ENCODE data around the gene DRC3. TPM values are rescaled to one million over a fixed set of nuclear protein-coding genes. Genes with fewer than 3 reads are reported as not detected.

DRC3 gene
- total RNA-seq, 1 experiment from 2014 or later, result 0.68 TPM

- Histone ChIP-seq H2BK12ac (ENCODE audit: insufficient read length, low read depth, low read length) (no peak overlapping the region), H3K56ac (ENCODE audit: insufficient read length, low read depth, low read length) (no peak overlapping the region), H2BK15ac (ENCODE audit: low read depth, low read length) (no peak overlapping the region; the same call in 1 of the 2 replicates), H2BK120ac (ENCODE audit: low read depth, low read length, poor library complexity, severe bottlenecking) (no peak overlapping the region), H3K79me2 (ENCODE audit: insufficient read depth, low read length) (no peaks in the 10 kb centered on the region), H2BK20ac (ENCODE audit: low read depth, low read length, poor library complexity, severe bottlenecking) (no peak overlapping the region), H3K14ac (ENCODE audit: insufficient read depth, low read length) (no peak overlapping the region), H3K4ac (ENCODE audit: low read depth, low read length) (no peak overlapping the region), H3K9me3 (ENCODE audit: control insufficient read depth, low read depth, low read length) (no peaks in the 10 kb centered on the region), H4K20me1 (ENCODE audit: control insufficient read depth, insufficient read depth, insufficient read length) (no peaks in the 10 kb centered on the region), H3K79me1 (ENCODE audit: insufficient read depth, low read depth, low read length, poor library complexity, severe bottlenecking) (no peaks in the 10 kb centered on the region), H4K91ac (ENCODE audit: insufficient read length, low read depth, low read length) (no peak overlapping the region), H3K23ac (ENCODE audit: insufficient read length, low read depth, low read length) (no peak overlapping the region), H2BK5ac (ENCODE audit: insufficient read length, low read length) (no peak overlapping the region), H3T11ph (ENCODE audit: low read length) (no peak overlapping the region), H3K23me2 (ENCODE audit: insufficient read length, low read depth, low read length, poor library complexity, severe bottlenecking) (no peaks in the 10 kb centered on the region), H2AFZ (ENCODE audit: low read length) (no peak overlapping the region), H3K27ac (ENCODE audit: insufficient read length, low read depth, low read length) (no peak overlapping the region), H3K18ac (ENCODE audit: insufficient read length, low read depth, low read length) (no peak overlapping the region), H3K4me2 (ENCODE audit: insufficient read depth, insufficient read length, low read length) (no peak overlapping the region), H3K9ac (ENCODE audit: extremely low read depth, insufficient read length, low read length) (no peak overlapping the region), H3K4me1 (ENCODE audit: insufficient read depth, low read length) (no peaks in the 10 kb centered on the region), H3K27me3 (ENCODE audit: insufficient read depth, low read length) (no peaks in the 10 kb centered on the region), H4K8ac (replicated peaks; ENCODE audit: insufficient read length, low read depth, low read length) (no peak overlapping the region), H2AK5ac (ENCODE audit: insufficient read length, low read length) (no peak overlapping the region), H4K5ac (ENCODE audit: insufficient read length, low read depth, low read length) (no peak overlapping the region)
- Mint-ChIP-seq H3K36me3 (ENCODE audit: insufficient read depth in 1 of 3, low read depth in 3 of 3) (peaks cover 0 to 4% (median 0%) of the 10 kb centered on the region in 3 experiments; a peak in 2 of 7 replicates), H3K4me3 (no peak overlapping the region), H3K9me3 (no peaks in the 10 kb centered on the region), H3K27me3 (ENCODE audit: low read depth) (no peaks in the 10 kb centered on the region), H3K4me1 (peaks cover 0 to 6% of the 10 kb centered on the region in 2 experiments; a peak in 1 of 4 replicates), H3K27ac (peak overlapping the region in 1 of 3 experiments; percentile 73; a peak in 3 of 7 replicates)
- no CpG with 5 or more reads among the region's 11 CpGs for WGBS (ENCODE audit: extremely low coverage, insufficient read length, low lambda C conversion rate)
- no peak for DNase-seq
- TF ChIP-seq CTCF (conservative IDR thresholded peaks at IDR 0.05), result no peak
Measured at GRCh38 chr17:18028114-18028951, 55.7 kb downstream of the DRC3 start.
